ENCODE measurements around the gene THSD4.
"Not testable (repeated sequence)": the region's sequence is repeated elsewhere in the genome, so short reads cannot be mapped to it uniquely, and the experiment has no call there.

The THSD4 gene

GRCh38 chr15:71151081-71151480 is 35.8 kb downstream of the THSD4 start:
- DNase-seq, result no peak

DNA sequence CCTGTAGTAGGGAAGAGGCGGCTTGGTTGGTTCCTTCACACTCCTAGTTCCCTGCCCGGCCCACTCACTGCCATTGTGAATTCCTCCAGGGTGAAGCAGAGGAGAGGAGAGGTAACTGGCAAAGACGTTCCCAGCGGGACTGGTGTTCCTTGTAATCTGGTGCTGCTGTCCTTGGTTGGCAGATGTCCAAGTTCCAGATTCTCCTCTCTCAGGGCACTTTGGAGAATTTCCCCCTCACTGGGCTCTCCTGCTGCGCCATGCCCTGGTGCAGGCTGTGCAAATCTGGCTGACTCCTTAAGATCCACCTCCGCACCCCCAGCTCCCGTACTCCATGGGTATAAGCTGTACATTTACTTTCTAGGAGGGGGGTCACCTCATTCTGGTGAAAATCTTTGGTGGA is 37.3 kb downstream of the THSD4 start:
- no peak for DNase-seq

DNA sequence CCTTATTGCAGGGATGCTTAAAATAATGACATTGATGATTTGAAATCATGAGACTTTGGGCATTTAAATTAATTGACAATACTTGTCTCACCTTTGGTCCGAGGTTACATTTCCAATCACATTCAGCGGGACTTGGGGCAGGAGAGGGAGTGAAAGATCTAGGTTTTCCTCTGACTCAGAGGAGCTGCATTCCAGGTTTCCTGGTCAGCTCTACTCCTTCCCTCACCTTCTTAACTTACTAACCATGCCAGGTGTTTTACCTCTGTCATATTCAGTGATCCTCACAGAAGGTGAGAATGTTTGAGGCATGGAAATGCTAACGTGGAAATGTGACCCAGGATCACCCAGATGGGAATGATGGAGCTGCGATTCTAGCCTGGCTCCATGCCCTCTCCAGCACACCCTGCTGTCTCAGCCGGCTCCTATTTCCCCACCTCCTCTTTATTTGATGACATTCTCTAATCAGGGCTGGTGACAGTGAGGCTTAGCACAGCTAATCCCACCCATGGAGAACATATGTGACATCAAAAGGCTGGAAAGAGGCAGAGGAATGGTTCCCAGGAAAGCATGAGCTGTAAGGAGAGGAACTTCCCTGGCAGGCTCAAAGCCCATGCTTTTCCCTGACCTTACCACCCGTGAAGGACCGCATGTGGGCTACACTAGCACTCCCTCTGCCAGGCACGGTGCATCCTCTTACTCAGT is 38.7 kb downstream of the THSD4 start:
- DNase-seq, result no peak

GRCh38 chr15:71154607-71155200 is 39.4 kb downstream of the THSD4 start:
- no peak for DNase-seq

GRCh38 chr15:71155534-71155933 is 40.3 kb downstream of the THSD4 start:
- no peak for DNase-seq

DNA sequence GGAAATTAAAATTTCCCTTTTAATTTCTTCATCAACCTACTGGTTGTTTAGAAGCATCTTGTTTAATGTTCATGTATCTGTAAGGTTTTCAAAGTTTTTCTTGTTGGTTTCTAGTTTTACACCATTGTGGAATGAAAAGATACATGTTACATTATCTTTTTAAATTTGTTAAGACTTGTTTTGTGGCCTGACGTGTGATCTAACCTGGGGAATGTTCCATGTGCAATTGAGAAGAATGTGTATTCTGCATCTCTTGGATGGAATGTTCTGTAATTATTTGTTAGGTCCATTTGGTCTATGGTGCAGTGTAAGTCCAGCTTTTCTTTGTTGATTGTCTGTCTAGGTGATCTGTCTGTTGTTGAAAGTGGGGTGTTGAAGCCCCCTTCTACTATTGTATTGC is 45.7 kb downstream of the THSD4 start:
- DNase-seq, result no peak

GRCh38 chr15:71162309-71162708 is 47.0 kb downstream of the THSD4 start:
- no peak for DNase-seq

DNA sequence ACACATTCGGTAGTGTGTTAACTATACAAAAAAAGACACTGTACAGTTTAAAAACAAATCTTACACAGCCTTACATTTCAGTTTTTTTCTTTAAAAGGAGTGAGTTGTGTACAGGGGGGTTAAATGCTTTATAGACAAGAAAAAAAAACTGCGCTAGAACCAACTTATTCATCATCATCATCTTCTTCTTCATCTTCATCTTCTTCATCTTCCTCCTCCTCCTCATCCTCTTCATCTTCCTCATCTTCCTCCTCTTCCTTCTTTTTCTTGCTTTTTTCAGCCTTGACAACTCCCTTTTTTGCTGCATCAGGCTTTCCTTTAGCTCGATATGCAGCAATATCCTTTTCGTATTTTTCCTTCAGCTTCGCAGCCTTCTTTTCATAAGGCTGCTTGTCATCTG is 49.3 kb downstream of the THSD4 start:
- DNase-seq, result not testable (repeated sequence)

DNA sequence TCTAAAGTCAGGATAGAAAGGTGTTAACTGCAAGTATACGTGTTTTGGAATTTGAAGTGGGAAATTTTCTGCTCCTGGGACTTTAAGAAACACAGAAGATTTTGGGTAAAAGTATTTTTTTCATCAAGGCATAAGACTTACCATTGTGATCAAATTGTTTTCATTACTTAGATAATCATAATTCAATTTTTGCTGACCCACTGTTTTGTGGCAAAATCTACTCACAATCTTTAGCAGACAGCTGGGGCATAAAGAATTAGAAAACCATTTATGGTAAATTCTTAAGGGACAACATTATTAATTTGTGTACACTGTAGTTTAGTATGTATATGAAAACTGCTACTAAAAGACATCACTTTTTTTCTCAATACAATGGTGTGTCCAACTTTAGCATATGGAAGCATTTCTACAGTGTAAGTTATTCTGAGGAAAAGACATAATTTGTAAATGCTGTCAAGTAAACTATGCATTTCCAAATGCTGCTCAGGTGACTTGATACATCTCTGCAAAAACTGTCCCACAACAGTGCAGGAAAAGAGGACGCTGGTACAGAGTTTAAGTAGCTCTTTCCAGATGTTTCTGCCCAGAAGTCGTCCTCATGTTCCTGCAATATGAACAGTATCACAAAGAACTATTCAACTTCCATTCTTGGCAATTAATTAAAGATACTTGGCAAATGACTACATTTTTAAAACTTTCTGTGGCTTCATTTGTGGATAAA is 52.3 kb downstream of the THSD4 start:
- DNase-seq, result no peak

GRCh38 chr15:71168166-71168834 is 53.0 kb downstream of the THSD4 start:
- no peak for DNase-seq

GRCh38 chr15:71170163-71170562 is 54.9 kb downstream of the THSD4 start:
- DNase-seq, result no peak

DNA sequence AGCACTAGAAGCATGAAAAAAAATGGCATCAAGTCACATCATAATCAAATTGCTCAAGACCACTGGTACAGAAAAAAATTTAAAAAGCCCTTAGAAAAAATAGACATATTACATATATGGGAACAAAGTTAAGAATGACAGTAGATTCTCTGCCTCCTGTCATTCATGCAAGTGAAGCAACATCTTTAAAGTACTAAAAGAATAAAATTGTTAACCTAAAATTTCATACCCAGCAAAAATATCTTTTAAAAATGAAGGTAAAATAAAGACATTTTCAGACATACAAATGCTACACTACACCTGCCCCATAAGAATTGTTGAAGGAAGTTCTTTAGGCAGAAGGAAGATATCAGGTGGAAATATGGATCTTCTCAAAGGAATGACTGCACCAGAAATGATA is 55.9 kb downstream of the THSD4 start:
- no peak for DNase-seq

- not testable (repeated sequence) for DNase-seq
These were observed 59.1 kb downstream of the THSD4 start for GRCh38 chr15:71174360-71174759.

DNA sequence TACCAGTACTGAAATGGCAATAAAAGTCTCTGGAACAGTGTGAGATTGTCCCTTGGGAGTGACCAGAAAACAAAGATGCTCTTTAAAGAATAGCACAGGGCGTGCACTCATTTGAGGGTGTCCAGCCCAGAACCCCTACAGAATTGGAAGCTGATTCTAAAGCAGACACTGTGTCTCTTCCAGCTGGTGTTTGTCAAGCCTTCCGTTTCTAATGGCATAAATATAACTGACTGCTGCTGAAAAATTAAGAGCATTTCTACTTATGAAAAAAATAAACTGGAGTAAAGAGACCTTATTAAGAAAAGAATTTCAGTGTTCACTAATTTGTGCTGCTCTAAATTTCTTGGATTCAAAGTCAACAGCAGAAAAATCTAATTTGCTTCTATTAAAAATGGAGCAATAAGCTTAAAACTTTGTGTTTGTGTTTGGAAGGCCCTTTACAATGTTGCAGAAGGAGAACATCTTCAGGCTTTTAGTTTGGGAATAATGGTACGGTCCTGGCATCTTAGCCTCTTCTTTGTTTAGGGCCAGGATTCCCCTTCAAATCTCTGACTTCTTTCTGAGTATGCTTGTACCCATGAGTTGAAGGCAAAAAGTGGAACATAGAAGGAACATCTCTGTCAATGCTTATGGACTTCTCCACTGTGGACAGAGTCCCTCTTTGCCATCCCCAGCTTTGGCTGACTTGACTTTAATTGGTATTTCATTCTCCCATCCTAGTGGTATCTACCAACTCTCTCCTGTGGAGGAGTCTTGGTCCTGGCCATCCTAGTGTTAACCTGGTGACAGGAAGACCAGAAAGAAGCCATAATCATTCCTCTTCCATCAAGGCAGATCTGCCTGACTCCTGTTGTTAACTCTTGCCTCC is 65.9 kb downstream of the THSD4 start:
- no peak for DNase-seq

DNA sequence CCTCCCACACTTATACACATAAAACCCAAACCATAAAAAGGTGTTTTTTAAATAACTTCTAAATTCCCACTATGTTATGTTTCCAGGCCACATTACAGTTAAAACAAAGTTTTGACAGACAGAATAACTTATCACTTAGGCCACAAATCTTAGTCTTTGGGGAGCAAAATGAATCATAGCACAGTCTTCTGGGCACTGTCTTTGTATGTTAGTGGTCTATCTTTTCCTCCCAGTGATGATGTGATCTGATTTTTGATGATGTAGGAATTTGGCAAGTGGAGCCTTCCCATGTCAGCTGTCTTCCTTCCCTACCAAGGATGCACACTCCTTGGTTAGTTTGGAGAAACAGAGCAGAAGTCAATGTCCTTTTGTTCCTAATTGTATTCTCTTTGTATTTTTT is 67.3 kb downstream of the THSD4 start:
- no peak for DNase-seq

GRCh38 chr15:71183063-71183462 is 67.8 kb downstream of the THSD4 start:
- DNase-seq, result no peak

DNA sequence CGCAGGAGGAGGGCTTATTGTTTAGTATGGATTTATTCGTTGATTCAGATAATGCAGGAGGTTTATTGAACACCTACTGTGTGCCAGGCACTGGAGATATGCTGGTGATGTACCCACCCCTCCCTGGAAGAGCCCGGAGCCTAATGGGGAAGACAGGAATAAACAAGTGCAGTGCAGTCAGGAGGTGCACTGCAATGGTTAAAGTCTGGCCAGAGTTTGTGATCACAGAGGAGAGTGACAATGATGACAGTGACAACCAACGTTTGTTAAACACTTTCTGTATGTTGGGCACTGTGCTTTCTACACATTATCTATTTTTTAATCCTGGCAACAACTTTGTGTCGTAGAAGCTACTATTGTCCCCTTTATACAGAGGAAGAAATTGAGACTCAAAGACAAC is 70.4 kb downstream of the THSD4 start:
- DNase-seq, result no peak

DNA sequence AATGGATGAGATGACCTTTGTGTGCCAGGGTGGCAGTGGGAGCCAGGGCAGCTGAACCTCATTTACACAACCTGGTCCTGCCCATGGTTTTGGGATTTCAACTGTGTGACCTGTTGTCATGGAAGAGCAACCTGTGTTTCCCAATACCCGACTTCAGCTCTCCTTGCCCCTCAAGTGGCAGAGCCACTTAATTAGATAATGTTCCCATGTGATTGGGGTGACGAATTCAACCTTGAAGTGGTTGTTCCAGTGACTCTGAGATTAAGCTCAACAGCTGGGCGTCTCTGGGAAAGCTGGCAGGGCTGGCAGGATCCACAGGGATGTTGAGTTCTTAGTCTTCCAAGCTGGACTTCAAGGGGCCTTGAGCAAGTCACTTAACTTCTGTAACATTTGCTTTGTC is 71.0 kb downstream of the THSD4 start:
- DNase-seq, result no peak

DNA sequence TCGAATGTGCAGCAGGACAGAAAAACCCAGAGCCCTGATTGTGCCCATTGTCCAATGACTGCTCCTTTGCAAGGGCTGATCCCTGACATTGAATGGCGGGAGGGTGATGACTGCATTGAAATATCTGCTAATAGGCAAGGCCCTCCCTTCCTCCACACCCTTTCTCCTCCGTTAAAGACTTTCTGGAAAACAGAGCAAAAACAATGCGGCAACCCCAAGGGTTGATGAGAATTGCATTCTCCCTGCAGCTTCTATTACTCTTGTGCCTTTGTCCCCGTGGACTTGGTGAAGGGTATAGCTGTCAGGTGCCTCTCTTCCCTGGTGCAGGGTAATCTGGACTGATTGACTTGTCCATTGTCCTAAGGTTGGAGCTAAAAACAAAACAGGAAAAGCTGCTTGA is 71.8 kb downstream of the THSD4 start:
- DNase-seq, result no peak

GRCh38 chr15:71187526-71187925 is 72.3 kb downstream of the THSD4 start:
- DNase-seq, result no peak

DNA sequence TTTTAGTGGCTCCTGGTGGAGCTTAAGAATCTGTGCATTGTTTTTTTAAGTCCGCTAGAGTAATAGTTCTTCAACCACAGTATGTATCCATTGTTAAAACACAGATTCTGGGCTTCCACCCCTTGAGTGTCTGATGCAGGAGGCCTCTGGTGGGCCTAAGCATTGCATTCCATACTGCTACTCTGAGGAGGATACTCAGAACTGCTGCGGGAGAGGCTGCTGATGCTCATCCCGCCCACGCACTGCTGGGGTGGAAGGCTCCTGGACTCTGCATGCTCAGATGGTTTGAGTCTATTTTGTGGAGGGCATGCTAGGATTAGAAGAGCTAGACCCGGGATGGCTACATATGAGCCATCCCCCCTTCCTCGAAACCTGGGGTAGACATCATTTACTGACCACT is 74.4 kb downstream of the THSD4 start:
- no peak for DNase-seq

GRCh38 chr15:71191296-71191695 is 76.0 kb downstream of the THSD4 start:
- DNase-seq, result no peak

DNA sequence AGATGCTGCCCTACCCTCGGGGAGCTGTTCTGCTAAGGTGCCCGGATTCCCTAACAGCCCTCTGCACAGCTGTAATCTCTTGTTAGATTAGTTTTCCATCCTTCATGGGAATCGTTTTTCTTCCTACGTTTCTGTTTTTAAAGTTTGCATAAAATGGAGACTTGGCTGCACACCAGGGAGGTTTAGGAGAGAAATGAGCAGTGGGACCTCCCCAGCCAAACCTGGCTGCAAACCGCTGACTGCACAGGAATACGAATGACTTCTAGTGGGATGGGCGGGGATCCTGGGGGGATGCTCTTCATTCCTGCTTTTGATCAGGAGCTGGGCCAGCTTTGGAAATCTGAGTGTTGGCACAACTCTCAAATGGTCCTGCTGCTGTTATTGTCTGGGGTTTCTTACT is 77.5 kb downstream of the THSD4 start:
- no peak for DNase-seq
